Measurements from ENCODE around the gene LGALS13. TPM values are rescaled to one million over a fixed set of nuclear protein-coding genes. Genes with fewer than 3 reads are reported as not detected.

LGALS13 gene
- total RNA-seq, 1 experiment from 2014 or later: not detected

DNA sequence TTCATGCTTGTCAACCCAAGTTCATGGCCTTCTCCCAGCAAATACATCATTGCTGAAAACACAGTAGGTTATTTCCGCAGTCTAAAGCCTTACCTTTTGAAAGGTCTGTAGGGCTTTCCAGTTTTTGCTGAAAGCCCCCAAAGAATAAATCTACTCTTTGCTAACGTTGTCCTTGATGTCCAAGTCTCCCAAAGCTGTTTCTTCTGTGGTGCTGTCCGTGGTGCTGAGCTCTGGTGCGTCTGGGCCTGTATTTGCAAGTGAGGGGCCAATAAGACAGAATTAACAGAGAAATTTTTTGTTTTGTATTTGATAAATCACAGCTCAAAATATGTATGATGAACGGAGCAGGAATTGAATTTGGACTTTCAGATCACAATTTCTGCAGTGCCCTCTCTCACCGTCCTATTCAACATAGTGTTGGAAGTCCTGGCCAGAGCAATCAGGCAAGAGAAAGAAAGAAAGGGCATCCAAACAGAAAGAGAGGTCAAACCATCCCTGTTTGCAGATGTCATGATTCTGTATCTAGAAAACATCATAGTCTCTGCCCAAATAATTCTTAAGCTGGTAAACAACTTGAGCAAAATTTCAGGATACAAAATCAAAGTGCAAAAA lies 43.6 kb downstream of the LGALS13 start:
- Histone ChIP-seq H3K9me3 (replicated peaks) (no peaks in the 10 kb centered on the region; the same call in 1 of the 2 replicates), H3K4me3 (no peak overlapping the region), H3K36me3 (no peaks in the 10 kb centered on the region), H3K4me1 (no peaks in the 10 kb centered on the region), H3K27me3 (no peaks in the 10 kb centered on the region), H3K27ac (no peak overlapping the region)
- peak; percentile 51 to 73 for DNase-seq

GRCh38 chr19:39647918-39648317 lies 45.6 kb downstream of the LGALS13 start:
- H3K9me3 ChIP-seq (replicated peaks): no peaks in the 10 kb centered on the region; the same call in 1 of the 2 replicates
- no peaks in the 10 kb centered on the region for H3K27me3 ChIP-seq
- no peaks in the 10 kb centered on the region for H3K4me1 ChIP-seq
- no peak for DNase-seq
- H3K36me3 ChIP-seq: no peaks in the 10 kb centered on the region
- H3K27ac ChIP-seq: no peak overlapping the region
- H3K4me3 ChIP-seq: no peak overlapping the region

- no peak within 1 kb of the TSS for H3K27ac ChIP-seq
- H3K27me3 ChIP-seq: peaks cover 3% of the 10 kb centered on the region; the same call in 1 of the 2 replicates
- no peak within 1 kb of the TSS for H3K4me3 ChIP-seq
- no peaks in the 10 kb centered on the region for H3K4me1 ChIP-seq
- no peak for DNase-seq
- no peaks in the 10 kb centered on the region for H3K9me3 ChIP-seq (replicated peaks)
- no peaks in the 10 kb centered on the region for H3K36me3 ChIP-seq
Measured at GRCh38 chr19:39655613-39656012, 53.3 kb downstream of the LGALS13 start, which contains the start of gene LGALS16. Gene LGALS16 (plus strand): TSS chr19:39655913. CDS start chr19:39655962, 49 bp downstream.

Other genes with a start within 250 kb of the LGALS13 start
- 73.6 and 85.7 TPM in 2 replicates for gene PAF1, start 211.4 kb upstream of the LGALS13 start, total RNA-seq (2014; rRNA removed; shearing (Covaris generic))
- 28.2 and 31.9 TPM in 2 replicates for gene MED29, start 211.1 kb upstream of the LGALS13 start, total RNA-seq (2014; rRNA removed; shearing (Covaris generic))
- 2.4 and 2.7 TPM in 2 replicates for gene ZFP36, start 195.7 kb upstream of the LGALS13 start, total RNA-seq (2014; rRNA removed; shearing (Covaris generic))
- 27.9 and 31.0 TPM in 2 replicates for gene PLEKHG2, start 189.9 kb upstream of the LGALS13 start, total RNA-seq (2014; rRNA removed; shearing (Covaris generic))
- gene RPS16, start 166.6 kb upstream of the LGALS13 start, total RNA-seq (2014; rRNA removed; shearing (Covaris generic)): 1,718 and 1,766 TPM in 2 replicates
- 89.8 and 106 TPM in 2 replicates for gene SUPT5H, start 156.9 kb upstream of the LGALS13 start, total RNA-seq (2014; rRNA removed; shearing (Covaris generic))
- 184 and 192 TPM in 2 replicates for gene TIMM50, start 121.7 kb upstream of the LGALS13 start, total RNA-seq (2014; rRNA removed; shearing (Covaris generic))
- 3.7 and 3.8 TPM in 2 replicates for gene DLL3, start 103.6 kb upstream of the LGALS13 start, total RNA-seq (2014; rRNA removed; shearing (Covaris generic))
- 0.15 and 0.32 TPM in 2 replicates for gene SELENOV, start 87.4 kb upstream of the LGALS13 start, total RNA-seq (2014; rRNA removed; shearing (Covaris generic))
- 6.3 and 9.1 TPM in 2 replicates for gene EID2B, start 69.7 kb upstream of the LGALS13 start, total RNA-seq (2014; rRNA removed; shearing (Covaris generic))
- gene EID2, start 62.4 kb upstream of the LGALS13 start, total RNA-seq (2014; rRNA removed; shearing (Covaris generic)): 30.4 and 35.8 TPM in 2 replicates
- gene LGALS16, start 53.4 kb downstream of the LGALS13 start, total RNA-seq (2014; rRNA removed; shearing (Covaris generic)): not detected in 2 replicates
- gene LGALS14, start 102.0 kb downstream of the LGALS13 start, total RNA-seq (2014; rRNA removed; shearing (Covaris generic)): not detected in 2 replicates
- 0.23 TPM in 1 of 2 replicates, not detected in the other for gene CLC, start 135.5 kb downstream of the LGALS13 start, total RNA-seq (2014; rRNA removed; shearing (Covaris generic))
- gene LEUTX, start 176.3 kb downstream of the LGALS13 start, total RNA-seq (2014; rRNA removed; shearing (Covaris generic)): not detected in 2 replicates
- 14.4 and 15.2 TPM in 2 replicates for gene DYRK1B, start 231.6 kb downstream of the LGALS13 start, total RNA-seq (2014; rRNA removed; shearing (Covaris generic))
- gene FBL, start 243.9 kb downstream of the LGALS13 start, total RNA-seq (2014; rRNA removed; shearing (Covaris generic)): 569 and 597 TPM in 2 replicates